GM06990 (cell line): ENCODE results near the gene ABAT.
"Not testable (repeated sequence)": the region's sequence is repeated elsewhere in the genome, so short reads cannot be mapped to it uniquely, and the experiment has no call there.

Experiments
- DNase-seq: peaks from one replicate; pipeline ENCODE4 v3.0.0-alpha.2; 2011; ENCODE audit not compliant: insufficient read length; ENCODE audit errors: extremely low read depth
- H3K27me3 ChIP-seq: replicated peaks from 2 replicates; pipeline ENCODE4 v1.6.0; 2011; ENCODE audit warnings: low read length; ENCODE audit not compliant: control insufficient read depth, insufficient read depth
- H3K36me3 ChIP-seq: 2 replicates; pipeline ENCODE4 v1.5.1; 2011; ENCODE audit warnings: low read length; ENCODE audit not compliant: control insufficient read depth, insufficient read depth
- H3K4me3 ChIP-seq: replicated peaks from 2 replicates; pipeline ENCODE4 v1.5.1; 2011; ENCODE audit warnings: low read depth, mild to moderate bottlenecking, control low read depth, low read length
- CTCF ChIP-seq: IDR thresholded peaks from 2 replicates; pipeline ENCODE4 v1.5.1; 2011; ENCODE audit warnings: low read length, control low read depth, mild to moderate bottlenecking, inconsistent platforms; ENCODE audit not compliant: insufficient read depth, poor library complexity, severe bottlenecking

Gene ABAT

DNA sequence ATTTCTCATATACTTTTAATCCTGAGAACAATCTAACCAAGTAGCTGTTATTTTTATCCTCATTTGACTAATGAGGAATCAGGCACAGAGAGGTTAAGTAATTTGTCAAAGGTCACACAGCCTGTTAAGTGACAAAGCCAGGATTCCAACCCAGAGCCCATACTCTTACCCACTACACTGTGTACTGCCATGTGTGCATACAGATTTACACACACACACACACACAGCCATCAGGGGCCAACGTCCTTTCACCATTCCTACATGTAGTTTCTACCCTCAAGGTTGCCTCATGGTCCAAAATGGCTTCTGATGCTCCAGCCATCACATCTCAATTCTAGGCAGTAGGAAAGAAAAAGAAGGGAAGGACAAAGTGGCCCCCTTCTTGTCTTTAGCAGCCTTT is 100.9 kb downstream of the ABAT start:
- Histone ChIP-seq H3K36me3 (no peaks in the 10 kb centered on the region; the same call in 1 of the 2 replicates), H3K27me3 (no peaks in the 10 kb centered on the region), H3K4me3 (no peak overlapping the region)
- TF ChIP-seq CTCF, result no peak
- no peak for DNase-seq

DNA sequence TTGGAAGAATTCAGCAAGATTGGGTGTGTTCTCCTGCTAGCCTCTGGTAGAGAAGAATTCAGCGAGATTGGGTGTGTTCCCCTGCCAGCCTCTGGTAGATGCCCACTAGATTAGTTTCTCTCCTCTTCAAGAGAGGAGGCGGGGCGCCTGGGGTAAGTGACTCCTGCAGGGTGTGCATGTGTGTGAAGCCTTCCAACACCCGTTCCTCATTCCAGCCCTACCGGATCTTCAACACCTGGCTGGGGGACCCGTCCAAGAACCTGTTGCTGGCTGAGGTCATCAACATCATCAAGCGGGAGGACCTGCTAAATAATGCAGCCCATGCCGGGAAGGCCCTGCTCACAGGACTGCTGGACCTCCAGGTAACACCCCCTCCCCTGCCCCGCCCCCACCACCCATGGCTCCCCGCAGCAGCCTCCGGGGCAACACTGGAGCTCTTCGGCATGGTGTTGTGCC is 101.7 kb downstream of the ABAT start:
- H3K36me3 ChIP-seq, result no peaks in the 10 kb centered on the region; the same call in 1 of the 2 replicates
- H3K4me3 ChIP-seq, result no peak overlapping the region
- no peaks in the 10 kb centered on the region; the same call in 1 of the 2 replicates for H3K27me3 ChIP-seq
- DNase-seq, result no peak
- no peak for TF ChIP-seq CTCF

DNA sequence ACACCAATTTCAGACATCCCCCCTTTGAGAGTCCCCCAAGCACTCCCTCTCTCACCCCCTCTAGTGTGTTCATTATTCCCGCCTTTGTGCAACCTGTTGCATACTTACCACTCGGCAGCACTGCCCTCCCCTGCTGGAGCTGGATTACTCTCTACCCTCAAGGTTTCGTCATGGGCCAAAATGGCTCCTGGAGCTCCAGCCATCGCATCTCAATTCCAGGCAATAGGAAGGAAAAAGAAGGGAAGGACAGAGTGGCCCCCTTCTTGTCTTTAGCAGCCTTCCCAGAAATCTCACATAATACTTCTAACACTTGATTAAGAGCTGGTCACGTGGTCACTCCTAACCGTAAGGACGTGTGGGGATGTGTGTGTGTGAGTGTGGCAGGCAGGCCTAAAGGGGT is 102.8 kb downstream of the ABAT start:
- Histone ChIP-seq H3K36me3 (no peaks in the 10 kb centered on the region; the same call in 1 of the 2 replicates), H3K4me3 (no peak overlapping the region), H3K27me3 (no peaks in the 10 kb centered on the region; the same call in 1 of the 2 replicates)
- DNase-seq, result no peak
- TF ChIP-seq CTCF, result no peak

DNA sequence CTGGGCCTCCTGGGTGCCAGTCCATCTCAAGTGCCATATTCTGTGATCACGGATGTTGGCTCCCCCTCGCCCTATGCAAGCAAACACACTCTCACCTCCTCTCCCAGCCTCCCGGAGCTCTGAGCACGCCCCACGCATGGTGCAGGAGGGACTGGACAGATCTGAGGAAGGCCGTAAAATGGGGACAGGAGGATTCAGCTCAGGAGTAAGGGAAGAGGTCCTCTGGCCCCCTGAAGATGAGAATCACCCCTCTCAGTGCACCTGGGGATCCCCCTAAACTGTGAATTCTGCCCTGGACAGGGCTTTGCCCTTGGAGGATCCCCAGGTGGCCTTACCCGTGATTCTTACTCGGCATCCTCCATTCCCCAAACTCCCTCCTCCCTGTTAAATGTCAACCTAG is 107.4 kb downstream of the ABAT start:
- H3K36me3 ChIP-seq, result no peaks in the 10 kb centered on the region; the same call in 1 of the 2 replicates
- H3K27me3 ChIP-seq, result no peaks in the 10 kb centered on the region; the same call in 1 of the 2 replicates
- no peak overlapping the region for H3K4me3 ChIP-seq
- no peak for DNase-seq
- TF ChIP-seq CTCF, result no peak

DNA sequence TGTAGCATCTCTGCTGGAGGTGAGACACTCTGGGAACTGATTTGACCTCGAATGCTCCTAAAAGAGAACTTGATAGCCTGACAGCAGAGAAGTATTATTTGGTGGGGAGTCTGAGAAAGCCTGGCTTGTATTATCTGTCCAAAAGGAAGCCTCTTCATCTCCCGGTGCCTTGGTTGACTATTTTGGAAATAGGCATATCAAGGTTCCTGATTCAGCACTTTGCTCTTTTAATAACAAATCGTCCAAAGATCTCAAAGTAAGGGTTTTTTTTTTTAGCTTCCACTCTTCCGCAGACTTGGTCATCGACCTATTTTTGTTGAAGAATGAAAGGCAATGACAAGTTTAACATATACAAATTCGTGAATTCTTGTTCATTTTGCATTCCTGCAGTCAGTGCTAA is 108.3 kb downstream of the ABAT start:
- TF ChIP-seq CTCF, result no peak
- no peaks in the 10 kb centered on the region; the same call in 1 of the 2 replicates for H3K36me3 ChIP-seq
- H3K4me3 ChIP-seq, result no peak overlapping the region
- H3K27me3 ChIP-seq, result no peaks in the 10 kb centered on the region; the same call in 1 of the 2 replicates
- no peak for DNase-seq

- TF ChIP-seq CTCF, result no peak
- Histone ChIP-seq H3K4me3 (no peak overlapping the region), H3K36me3 (no peaks in the 10 kb centered on the region), H3K27me3 (no peaks in the 10 kb centered on the region; the same call in 1 of the 2 replicates)
- no peak for DNase-seq
Measured at GRCh38 chr16:8785408-8785807, 111.0 kb downstream of the ABAT start.

DNA sequence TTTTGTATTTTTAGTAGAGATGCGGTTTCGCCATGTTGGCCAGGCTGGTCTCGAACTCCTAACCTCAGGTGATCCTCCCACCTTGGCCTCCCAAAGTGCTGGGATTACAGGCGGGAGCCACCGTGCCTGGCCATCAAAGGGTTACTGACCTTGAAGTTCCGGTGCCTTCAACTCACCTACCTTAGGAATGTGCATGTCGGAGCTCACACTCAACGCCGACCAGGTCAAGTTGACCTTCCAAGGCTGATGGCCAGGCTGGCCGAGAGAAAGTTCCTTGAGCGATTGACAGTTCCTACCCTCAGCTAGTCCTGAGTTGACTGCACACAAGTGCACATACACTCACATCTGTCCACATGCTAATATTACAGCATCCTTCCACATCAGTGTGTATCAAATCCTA is 111.9 kb downstream of the ABAT start:
- not testable (repeated sequence) for H3K36me3 ChIP-seq, H3K4me3 ChIP-seq, H3K27me3 ChIP-seq, DNase-seq
